PC-9 (cell line): ENCODE measurements around the gene GOLIM4.
A peak's percentile ranks its signal among the peaks of the same experiment; 100 is the strongest.

Experiments
- EZH2 ChIP-seq: fragments of 200-600 bp; sonication (generic); IDR thresholded peaks from 2 replicates; pipeline ENCODE4 v1.8.0; 2017; ENCODE audit warnings: antibody characterized with exemption, low read depth
- TF ChIP-seq, protein P1 (sequence below): fragments of 200-600 bp; sonication (generic); conservative IDR thresholded peaks from 2 replicates; pipeline ENCODE4 v1.6.1; 2017; ENCODE audit warnings: mixed run types, antibody characterized with exemption, mild to moderate bottlenecking, moderate library complexity

DNA sequence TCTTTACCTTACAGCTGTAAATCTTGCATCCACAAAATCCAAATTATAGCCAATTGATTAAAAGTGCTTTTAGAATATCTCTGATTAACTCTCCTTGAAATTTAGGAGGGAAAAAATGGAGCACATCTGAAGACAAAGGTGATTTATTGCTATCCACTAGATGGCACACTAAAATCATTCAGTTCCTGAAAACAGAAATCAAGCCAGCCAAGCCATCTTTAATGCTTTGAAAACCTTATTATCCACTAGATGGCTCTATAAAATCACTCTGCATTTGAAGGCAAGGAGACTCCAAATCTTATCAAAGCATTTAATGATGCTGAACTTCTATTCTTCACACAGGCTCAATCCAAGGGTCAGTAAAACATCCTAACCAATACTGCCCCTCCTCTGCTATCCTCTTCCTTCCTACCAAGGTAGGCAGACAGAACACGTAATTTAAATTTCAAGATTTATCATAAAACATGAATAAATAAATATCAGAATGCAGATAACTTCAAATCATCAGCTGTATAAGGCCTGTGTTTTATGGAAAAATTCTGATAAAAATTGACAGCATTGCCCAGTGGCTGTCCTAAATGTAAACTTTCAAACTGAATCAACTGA lies 48.4 kb downstream of the GOLIM4 start:
- TF ChIP-seq, protein P1, sequence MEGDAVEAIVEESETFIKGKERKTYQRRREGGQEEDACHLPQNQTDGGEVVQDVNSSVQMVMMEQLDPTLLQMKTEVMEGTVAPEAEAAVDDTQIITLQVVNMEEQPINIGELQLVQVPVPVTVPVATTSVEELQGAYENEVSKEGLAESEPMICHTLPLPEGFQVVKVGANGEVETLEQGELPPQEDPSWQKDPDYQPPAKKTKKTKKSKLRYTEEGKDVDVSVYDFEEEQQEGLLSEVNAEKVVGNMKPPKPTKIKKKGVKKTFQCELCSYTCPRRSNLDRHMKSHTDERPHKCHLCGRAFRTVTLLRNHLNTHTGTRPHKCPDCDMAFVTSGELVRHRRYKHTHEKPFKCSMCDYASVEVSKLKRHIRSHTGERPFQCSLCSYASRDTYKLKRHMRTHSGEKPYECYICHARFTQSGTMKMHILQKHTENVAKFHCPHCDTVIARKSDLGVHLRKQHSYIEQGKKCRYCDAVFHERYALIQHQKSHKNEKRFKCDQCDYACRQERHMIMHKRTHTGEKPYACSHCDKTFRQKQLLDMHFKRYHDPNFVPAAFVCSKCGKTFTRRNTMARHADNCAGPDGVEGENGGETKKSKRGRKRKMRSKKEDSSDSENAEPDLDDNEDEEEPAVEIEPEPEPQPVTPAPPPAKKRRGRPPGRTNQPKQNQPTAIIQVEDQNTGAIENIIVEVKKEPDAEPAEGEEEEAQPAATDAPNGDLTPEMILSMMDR: peak; percentile 89
- TF ChIP-seq EZH2: no peak
